GM18517 (cell line): ENCODE results near the gene AMZ1.
"Not testable (repeated sequence)": the region's sequence is repeated elsewhere in the genome, so short reads cannot be mapped to it uniquely, and the experiment has no call there.

ENCODE experiments used
- ATAC-seq: cut with Tn5 transposase; IDR thresholded peaks from one replicate; pipeline ENCODE4 v1.9.1; 2021; ENCODE audit warnings: mild to moderate bottlenecking, moderate library complexity; ENCODE audit not compliant: unreplicated experiment

Gene AMZ1

GRCh38 chr7:2709553-2710285 is 21.7 kb downstream of the AMZ1 start:
- ATAC-seq: peak; percentile 52

GRCh38 chr7:2710286-2710655 is 22.3 kb downstream of the AMZ1 start:
- peak; percentile 60 for ATAC-seq

GRCh38 chr7:2710901-2711551 is 23.0 kb downstream of the AMZ1 start:
- peak; percentile 35 for ATAC-seq

- no peak for ATAC-seq
Observed at GRCh38 chr7:2711895-2712675, 24.1 kb downstream of the AMZ1 start.

GRCh38 chr7:2713370-2713769 is 25.4 kb downstream of the AMZ1 start:
- no peak for ATAC-seq

- ATAC-seq: no peak
Observed at GRCh38 chr7:2713978-2714377, 26.0 kb downstream of the AMZ1 start.

GRCh38 chr7:2714636-2715035 is 26.6 kb downstream of the AMZ1 start:
- ATAC-seq: no peak

GRCh38 chr7:2715341-2716231 is 27.6 kb downstream of the AMZ1 start:
- ATAC-seq: no peak

GRCh38 chr7:2716488-2716887 is 28.5 kb downstream of the AMZ1 start:
- ATAC-seq: no peak

GRCh38 chr7:2716906-2717292 is 28.9 kb downstream of the AMZ1 start:
- no peak for ATAC-seq

GRCh38 chr7:2717293-2718261 is 29.6 kb downstream of the AMZ1 start:
- no peak for ATAC-seq

GRCh38 chr7:2718296-2718965 is 30.4 kb downstream of the AMZ1 start:
- no peak for ATAC-seq

- no peak for ATAC-seq
Observed at GRCh38 chr7:2719007-2719406, 31.0 kb downstream of the AMZ1 start.

GRCh38 chr7:2720024-2720423 is 32.0 kb downstream of the AMZ1 start:
- ATAC-seq: no peak

GRCh38 chr7:2721842-2722241 is 33.8 kb downstream of the AMZ1 start:
- no peak for ATAC-seq

GRCh38 chr7:2722591-2722990 is 34.6 kb downstream of the AMZ1 start:
- ATAC-seq: no peak

GRCh38 chr7:2723138-2723850 is 35.3 kb downstream of the AMZ1 start:
- ATAC-seq: no peak

GRCh38 chr7:2724036-2724435 is 36.0 kb downstream of the AMZ1 start:
- ATAC-seq: not testable (repeated sequence)
